Body of pancreas (tissue), 4 donors: ENCODE measurements around the gene SPATA17.

ENCODE experiments used
- POLR2A ChIP-seq, 3 donors: fragments of 450-650 bp; IDR thresholded peaks; one replicate each; pipeline ENCODE4 v1.6.1; 2016; ENCODE audit warnings: antibody characterized with exemption in 3 of 3, mild to moderate bottlenecking in 2 of 3
- TF ChIP-seq, protein P1 (sequence below), 7 experiments: fragments of 450-650 bp in 4 of 7; fragments of 200-600 bp in 3 of 7; sonication (generic) in 3 of 7; IDR thresholded peaks; one replicate each; pipeline ENCODE4 v1.5.1; 2016 to 2019; ENCODE audit warnings: antibody characterized with exemption in 7 of 7

DNA sequence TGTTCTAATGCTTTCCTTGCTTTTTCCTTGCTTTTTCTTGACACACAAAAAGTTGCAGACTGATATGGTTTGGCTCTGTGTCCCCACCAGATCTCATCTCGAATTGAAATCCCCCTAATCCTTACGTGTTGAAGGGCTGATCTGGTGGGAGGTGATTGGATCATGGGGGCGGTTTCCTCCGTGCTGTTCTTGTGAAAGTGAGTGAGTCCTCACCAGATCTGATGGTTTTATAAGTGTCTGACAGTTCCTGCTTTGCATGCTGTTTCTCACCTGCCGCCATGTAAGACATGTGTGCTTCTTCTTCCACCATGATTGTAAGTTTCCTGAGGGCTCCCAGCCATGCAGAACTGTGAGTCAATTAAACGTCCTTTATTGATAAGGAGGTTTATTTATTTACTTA, 11.3 kb downstream of the SPATA17 start:
- TF ChIP-seq, protein P1, sequence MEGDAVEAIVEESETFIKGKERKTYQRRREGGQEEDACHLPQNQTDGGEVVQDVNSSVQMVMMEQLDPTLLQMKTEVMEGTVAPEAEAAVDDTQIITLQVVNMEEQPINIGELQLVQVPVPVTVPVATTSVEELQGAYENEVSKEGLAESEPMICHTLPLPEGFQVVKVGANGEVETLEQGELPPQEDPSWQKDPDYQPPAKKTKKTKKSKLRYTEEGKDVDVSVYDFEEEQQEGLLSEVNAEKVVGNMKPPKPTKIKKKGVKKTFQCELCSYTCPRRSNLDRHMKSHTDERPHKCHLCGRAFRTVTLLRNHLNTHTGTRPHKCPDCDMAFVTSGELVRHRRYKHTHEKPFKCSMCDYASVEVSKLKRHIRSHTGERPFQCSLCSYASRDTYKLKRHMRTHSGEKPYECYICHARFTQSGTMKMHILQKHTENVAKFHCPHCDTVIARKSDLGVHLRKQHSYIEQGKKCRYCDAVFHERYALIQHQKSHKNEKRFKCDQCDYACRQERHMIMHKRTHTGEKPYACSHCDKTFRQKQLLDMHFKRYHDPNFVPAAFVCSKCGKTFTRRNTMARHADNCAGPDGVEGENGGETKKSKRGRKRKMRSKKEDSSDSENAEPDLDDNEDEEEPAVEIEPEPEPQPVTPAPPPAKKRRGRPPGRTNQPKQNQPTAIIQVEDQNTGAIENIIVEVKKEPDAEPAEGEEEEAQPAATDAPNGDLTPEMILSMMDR (IDR thresholded peaks at IDR 0.05) = no peak
- TF ChIP-seq POLR2A (IDR thresholded peaks at IDR 0.05) = no peak
